HG02840 (cell line): Measurements from ENCODE around the gene NOP14.
"Not testable (repeated sequence)": the region's sequence is repeated elsewhere in the genome, so short reads cannot be mapped to it uniquely, and the experiment has no call there.

ENCODE experiments used
- ATAC-seq: cut with Tn5 transposase; IDR thresholded peaks from one replicate; pipeline ENCODE4 v1.9.1; 2021; ENCODE audit warnings: mild to moderate bottlenecking, moderate library complexity, moderate number of reproducible peaks; ENCODE audit not compliant: unreplicated experiment, low FRiP score

Gene NOP14

GRCh38 chr4:2918300-2918699 is 44.9 kb downstream of the NOP14 start:
- ATAC-seq = not testable (repeated sequence)

GRCh38 chr4:2916696-2917095 is 46.5 kb downstream of the NOP14 start:
- not testable (repeated sequence) for ATAC-seq

DNA sequence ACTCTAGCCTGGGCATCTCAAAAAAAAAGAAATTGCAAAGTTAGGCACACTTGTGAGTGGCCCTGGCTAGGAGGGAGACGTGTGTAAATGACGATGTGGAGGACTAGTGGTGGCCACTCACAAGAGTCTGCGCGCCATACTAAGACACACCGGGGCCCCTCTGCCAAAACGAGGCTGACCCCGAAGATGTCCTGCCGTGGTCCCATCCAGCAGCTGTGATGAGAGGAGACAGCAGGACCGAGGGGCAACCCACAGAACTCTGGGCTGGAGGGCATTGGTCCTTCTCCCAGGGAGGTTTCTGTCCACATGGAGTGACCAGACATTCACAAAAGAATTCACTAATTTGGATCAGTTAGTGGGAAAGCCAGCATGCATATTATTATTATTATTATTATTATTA is 47.4 kb downstream of the NOP14 start:
- no peak for ATAC-seq

DNA sequence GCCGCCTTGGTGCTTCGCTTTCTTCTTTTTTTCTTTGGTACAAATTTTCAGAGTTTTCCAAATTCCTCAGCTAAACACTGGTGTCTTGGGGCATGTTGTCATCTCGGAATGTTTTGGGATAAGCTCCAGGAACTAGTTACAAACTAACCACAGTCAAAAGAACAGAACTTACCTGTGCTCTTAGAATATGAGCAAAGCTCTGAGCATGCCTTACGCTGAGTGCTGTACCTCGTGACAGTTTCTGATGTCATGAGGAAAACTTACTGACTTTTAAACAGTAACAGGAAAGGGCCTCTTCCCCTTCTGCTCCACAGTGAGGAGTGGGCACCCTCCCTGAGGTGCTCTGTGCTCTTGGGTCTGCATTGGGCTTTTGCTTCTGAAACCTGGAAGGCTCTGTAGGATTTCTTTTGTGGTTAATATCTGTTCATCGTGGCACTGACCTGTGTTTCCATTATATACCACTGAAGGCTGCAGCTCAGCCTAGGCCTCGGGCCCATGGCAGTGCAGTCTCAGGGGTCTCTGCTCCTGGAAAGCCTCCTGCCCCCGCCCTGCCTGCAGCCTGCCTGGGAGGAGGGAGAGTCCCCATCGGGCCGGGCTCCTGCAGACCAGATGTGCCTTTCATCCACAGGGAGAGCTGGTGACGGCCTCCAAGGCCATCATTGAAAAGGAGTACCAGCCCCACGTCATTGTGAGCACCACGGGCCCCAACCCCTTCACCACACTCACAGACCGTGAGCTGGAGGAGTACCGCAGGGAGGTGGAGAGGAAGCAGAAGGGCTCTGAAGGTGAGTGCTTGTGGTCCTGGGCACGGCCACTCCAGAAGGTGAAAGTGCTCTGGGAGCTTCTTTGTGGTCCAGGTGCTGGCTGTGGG is 48.7 kb downstream of the NOP14 start:
- no peak for ATAC-seq

DNA sequence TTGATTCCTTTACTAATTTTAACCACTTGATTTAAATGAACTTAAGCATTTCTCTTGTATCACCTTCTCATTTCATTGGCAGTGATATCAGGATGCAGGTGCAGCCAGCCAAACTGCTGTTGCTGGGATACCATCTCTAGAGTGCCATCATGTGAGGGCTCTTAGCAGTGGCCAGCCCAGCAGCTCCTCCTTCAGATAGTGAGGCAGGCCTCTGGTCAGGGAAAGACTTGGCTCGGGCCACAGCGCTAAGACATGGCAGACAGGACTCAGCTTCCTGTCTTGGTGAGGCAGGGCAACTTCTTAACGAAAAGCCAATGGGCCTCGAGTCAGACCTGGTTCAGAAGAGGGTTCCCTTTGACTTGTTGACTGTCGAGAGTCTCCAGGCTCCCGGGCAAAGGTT is 50.0 kb downstream of the NOP14 start:
- ATAC-seq = no peak

DNA sequence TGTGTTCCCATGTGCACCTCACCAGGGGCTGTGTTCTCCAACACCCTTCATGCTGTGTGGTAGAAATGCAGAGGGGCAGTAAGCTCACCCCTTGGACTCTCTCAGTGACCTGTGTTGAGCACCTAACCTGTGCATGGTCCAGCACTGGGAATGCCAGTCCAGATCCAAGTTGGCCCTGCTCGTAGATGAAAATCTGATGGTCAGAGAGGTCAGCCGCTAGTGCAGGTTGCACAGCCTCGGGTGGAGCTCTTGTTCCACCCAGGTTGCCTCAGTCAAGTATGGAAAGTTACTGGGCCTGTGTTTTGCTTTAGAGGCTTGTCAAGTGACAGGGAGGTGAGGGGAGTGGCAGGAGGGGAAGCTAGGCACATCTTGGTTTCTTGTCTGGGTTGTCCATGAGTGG is 51.3 kb downstream of the NOP14 start:
- ATAC-seq = no peak

DNA sequence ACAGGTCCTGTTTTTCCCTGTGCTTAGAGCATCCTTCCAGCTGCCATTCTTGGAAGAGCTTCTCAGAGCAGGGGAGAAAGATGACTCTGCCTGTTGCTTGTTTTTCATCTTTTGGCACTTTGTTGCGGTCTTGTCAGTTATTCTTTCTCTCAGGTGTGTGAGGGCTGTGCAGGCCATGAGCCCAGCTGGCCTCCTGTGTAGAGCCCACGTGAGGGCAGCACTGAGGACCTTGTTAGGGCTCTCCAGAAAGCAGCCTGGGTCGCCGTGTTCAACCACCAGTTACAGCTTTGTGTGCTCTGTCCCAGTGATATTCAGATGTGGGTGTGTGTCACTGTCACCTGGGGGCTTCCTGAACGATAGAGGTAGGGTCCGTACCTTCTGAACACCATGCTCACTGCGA is 52.8 kb downstream of the NOP14 start:
- no peak for ATAC-seq

DNA sequence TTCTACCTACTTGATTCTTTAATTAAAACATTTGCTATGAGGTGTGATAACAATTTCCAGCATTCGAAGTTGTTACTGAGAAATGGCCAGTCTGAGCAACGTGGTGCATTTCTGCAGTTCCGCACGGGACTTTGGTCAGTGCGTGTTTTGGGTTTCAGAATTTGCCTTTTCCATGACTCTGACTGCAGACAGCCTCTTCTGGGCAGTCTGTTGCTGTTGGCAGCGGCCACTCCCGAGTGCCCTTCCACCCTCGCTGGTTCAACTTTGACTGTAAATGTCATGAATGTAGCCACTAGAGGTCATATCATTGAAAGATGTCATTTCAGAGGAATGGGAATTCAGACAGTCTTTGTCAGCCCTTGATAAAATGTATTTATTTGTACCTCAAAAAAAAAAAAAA is 53.6 kb downstream of the NOP14 start:
- no peak for ATAC-seq

DNA sequence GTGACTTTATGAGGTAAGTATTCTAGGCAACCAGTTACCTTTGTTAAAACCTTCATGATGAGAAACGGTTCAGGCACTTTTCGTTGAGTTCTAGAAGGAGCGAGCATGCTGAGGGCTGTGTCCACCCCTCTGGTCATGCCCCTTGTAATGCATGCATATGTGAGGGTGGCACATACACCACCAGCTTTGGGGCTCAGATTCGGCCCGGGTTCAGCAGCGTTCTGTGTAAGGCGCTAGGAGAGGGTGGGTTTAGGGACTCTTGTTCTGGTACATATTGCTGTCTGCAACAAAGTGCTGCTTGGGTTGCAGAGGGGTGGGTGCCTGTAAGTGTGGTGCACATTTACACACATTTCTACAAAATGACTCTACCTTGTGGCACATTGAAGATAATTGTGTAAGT is 54.5 kb downstream of the NOP14 start:
- ATAC-seq = no peak

- no peak for ATAC-seq
Measured at GRCh38 chr4:2907706-2908293, 55.4 kb downstream of the NOP14 start.

DNA sequence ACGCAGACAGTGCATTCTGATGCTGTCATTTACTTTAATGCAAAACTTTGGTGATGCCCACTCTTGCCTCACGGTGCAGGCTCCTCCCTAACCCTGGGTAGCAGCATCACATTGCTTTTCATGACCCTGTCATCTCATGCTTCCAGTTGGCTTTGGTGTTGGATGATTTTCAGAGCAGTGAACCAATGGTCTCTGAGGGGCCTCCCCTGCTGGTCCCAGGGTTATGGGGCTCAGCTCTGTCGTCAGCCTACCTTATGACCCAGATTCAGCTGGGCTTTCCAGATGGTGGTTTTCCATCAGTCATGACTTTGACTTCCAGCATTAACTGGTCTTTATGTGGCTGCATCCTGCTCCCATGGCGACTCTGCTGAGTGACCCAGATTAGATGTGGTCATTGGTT is 56.0 kb downstream of the NOP14 start:
- no peak for ATAC-seq

DNA sequence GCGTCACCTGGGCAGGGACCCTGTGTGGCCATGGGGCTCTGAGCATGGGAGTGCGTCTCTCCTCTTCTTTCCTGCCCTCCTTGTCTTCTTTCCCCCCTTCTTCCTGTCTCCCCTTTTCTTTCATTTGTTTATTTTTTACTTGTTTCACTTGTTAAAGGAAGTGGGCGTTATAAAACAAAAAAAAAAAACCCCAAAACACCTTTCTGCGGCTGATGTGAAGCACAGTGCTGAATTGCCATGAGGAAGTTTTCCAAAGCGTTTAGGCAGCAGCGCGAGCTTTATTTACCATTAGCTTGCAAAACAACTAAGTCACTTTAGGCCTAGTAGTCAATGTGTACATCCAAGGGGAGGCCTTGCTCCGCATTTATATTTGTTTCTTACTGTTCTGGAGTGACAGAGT is 57.0 kb downstream of the NOP14 start:
- no peak for ATAC-seq

GRCh38 chr4:2905544-2905943 is 57.7 kb downstream of the NOP14 start:
- no peak for ATAC-seq

GRCh38 chr4:2902126-2902525 is 61.1 kb downstream of the NOP14 start:
- no peak for ATAC-seq

DNA sequence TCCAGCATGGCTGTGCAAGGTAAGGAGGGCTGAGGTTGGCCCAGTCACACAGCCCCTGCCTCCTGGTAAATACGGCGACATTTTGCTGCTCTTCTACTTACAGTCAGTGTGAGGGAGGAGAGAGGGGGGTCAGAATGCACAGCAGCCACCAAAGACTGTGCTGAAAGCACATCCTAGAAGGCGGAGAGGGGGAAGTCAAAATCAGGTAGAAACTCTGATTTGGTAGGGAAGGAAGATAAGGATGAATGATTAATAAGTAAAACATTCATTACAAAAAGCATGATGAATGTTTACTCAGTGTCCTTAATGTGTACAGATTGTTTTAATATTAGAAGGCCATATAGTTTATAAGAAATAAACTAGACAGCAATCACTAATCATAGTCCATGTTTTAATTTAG is 62.0 kb downstream of the NOP14 start:
- no peak for ATAC-seq

DNA sequence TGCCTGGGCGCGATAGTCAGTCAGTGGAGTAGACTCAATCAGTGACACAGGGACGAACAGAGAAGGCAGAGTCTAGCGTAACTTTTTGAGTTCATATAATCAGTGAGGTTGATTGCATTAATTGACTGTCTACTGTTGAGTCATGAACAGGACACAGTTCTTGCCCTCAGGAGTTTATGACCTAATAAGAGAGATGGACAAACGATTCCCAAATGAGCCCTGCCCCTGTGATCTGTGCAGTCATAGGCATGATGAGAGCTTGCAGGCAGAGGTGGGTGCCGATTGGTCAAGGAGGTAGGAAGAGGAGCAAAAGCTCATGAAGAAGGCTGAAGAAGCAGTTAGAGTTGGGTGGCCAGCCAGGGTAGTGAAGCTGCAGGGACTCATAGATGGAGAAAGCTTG is 62.5 kb downstream of the NOP14 start:
- ATAC-seq = no peak

- ATAC-seq = no peak
Measured at GRCh38 chr4:2898001-2898400, 65.2 kb downstream of the NOP14 start.

DNA sequence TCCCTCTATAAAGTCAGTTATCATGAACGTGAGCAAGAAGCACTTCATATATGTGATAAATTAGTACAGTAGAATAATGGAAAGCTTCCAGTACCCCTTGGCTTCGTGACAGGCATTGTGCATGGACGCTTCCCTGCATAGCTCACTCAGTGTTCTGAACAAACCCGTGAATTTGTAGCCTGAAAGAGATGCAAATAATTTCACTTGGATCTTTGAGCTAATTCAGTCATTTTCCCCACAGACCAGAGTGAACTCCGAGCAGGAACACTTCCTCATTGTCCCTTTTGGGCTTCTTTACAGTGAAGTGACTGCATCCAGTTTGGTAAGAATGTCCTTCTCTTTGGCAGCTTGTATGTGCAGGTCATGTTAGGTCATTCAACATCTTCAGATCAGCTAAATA is 69.4 kb downstream of the NOP14 start:
- ATAC-seq = no peak

DNA sequence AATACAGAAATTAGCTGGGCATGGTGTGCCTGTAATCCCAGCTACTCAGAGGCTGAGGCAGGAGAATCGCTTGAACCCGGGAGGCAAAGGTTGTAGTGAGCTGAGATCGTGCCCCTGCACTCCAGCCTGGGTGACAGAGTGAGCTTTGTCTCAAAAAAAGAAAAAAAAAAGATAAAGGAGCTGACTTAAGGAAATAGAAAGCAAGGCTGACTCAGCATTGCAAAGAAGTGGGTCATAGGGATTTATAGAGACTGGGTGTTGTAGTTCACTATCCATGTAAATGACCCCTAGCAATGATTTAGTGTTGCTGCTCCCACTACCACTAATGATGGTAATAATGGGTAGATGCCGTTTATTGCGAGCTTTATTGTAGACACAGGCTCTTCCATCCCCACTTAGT is 71.9 kb downstream of the NOP14 start:
- no peak for ATAC-seq

DNA sequence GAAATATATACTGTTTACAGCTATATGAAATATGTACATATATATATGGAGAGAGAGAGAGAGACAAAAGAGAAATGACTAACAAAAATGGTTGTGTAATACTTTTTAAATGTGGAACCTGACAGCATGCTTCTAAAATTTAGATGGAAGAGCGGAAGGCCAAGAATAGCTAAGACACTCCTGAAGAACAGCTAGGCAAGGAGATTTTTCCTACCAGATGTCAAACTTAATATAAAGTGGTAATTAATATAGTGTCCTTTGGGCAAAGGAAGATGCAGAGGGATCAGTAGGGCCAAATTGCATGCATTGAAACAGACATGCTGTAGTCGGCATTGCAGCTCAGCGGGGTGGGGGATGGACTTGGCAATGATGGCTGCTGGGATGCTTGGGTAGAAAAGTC is 74.3 kb downstream of the NOP14 start:
- ATAC-seq = no peak
